ENCODE measurements around the gene SIGLEC14.

DNA sequence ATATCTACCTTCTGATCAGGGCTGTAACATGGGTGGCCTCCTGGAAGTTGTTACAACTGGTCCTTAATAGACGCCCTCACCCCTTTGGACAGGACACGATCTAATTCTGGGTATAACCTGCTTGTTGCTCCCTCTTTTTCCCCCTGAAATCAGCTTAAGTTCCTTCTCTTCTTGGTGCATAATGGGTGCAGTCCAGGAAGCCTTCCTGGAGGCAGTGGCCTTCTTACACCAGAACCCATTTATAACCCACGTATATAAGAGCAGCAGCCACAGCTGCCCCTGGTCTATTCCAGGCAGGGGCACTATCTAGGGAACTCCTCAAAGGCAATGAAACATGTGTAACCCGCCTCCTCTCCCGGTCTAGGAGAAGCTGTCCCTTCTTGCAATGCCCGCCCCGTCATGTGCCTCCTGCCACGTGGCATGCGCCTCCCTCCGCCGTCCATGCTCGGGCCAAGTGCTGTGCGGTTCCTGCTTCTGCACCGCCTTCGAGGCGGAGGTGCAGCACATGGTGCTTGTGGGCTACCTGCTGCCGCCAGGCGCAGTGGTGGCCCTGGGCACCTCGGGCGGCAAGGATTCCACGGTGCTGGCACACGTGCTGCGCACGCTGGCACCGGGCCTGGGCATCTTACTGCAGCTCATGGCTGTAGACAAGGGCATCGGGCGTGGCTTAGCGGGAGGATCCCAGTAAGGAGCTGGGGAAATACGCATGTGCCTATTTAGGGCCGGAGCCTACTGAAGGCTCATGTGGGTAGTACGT is 48.3 kb downstream of the SIGLEC14 start:
- TF ChIP-seq, protein P1, sequence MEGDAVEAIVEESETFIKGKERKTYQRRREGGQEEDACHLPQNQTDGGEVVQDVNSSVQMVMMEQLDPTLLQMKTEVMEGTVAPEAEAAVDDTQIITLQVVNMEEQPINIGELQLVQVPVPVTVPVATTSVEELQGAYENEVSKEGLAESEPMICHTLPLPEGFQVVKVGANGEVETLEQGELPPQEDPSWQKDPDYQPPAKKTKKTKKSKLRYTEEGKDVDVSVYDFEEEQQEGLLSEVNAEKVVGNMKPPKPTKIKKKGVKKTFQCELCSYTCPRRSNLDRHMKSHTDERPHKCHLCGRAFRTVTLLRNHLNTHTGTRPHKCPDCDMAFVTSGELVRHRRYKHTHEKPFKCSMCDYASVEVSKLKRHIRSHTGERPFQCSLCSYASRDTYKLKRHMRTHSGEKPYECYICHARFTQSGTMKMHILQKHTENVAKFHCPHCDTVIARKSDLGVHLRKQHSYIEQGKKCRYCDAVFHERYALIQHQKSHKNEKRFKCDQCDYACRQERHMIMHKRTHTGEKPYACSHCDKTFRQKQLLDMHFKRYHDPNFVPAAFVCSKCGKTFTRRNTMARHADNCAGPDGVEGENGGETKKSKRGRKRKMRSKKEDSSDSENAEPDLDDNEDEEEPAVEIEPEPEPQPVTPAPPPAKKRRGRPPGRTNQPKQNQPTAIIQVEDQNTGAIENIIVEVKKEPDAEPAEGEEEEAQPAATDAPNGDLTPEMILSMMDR (IDR thresholded peaks at IDR 0.05), result no peak
- TF ChIP-seq POLR2AphosphoS5 (IDR thresholded peaks at IDR 0.05), result no peak

All from upper lobe of left lung (tissue), 4 donors.